ENCODE results near the gene TRAPPC2L.

Gene TRAPPC2L

DNA sequence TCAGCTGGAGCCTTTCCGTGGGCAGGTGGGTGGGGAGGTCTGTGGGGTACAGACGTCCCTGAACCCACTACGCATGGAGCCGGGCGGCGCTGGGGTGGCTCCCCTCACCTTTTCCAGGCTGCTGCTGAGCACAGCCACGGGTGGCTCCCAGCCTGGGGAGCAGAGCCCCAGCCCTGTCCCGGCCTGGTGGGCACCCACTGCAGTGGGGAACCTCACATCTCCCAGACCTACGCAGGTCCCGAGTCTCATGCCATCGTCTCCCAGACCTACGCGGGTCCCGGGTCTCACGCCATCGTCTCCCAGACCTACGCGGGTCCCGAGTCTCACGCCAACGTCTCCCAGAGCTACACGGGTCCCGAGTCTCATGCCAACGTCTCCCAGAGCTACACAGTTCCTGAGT lies 28.2 kb upstream of the TRAPPC2L start:
- no peak for DNase-seq (ENCODE audit: low read depth)
- TF ChIP-seq, protein P1, sequence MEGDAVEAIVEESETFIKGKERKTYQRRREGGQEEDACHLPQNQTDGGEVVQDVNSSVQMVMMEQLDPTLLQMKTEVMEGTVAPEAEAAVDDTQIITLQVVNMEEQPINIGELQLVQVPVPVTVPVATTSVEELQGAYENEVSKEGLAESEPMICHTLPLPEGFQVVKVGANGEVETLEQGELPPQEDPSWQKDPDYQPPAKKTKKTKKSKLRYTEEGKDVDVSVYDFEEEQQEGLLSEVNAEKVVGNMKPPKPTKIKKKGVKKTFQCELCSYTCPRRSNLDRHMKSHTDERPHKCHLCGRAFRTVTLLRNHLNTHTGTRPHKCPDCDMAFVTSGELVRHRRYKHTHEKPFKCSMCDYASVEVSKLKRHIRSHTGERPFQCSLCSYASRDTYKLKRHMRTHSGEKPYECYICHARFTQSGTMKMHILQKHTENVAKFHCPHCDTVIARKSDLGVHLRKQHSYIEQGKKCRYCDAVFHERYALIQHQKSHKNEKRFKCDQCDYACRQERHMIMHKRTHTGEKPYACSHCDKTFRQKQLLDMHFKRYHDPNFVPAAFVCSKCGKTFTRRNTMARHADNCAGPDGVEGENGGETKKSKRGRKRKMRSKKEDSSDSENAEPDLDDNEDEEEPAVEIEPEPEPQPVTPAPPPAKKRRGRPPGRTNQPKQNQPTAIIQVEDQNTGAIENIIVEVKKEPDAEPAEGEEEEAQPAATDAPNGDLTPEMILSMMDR (conservative IDR thresholded peaks at IDR 0.05; ENCODE audit: low read depth, low read length) = no peak
- no peak overlapping the region for H3K4me3 ChIP-seq (ENCODE audit: low read length)

DNA sequence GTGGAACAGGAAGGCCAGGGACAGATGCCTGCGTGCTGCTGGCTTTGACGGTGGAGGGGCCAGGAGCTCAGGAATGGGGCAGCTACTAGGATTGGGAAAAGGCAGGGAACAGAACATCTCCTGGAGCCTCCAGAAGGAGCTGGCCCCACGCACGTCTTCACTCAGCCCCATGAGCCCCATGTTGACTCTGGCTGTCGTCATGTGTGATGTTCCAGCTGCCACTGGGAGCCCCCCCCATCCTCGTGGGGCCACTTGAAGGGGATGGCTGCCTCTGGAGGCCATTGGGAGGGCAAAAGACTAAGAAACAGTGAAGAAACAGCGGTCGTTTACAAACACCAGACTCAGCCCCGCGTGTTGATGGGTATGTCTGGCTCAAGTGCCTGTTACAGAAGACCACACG lies 26.7 kb upstream of the TRAPPC2L start:
- H3K4me3 ChIP-seq (ENCODE audit: low read length) = no peak overlapping the region
- TF ChIP-seq, protein P1 (conservative IDR thresholded peaks at IDR 0.05; ENCODE audit: low read depth, low read length) = no peak
- DNase-seq (ENCODE audit: low read depth) = no peak

DNA sequence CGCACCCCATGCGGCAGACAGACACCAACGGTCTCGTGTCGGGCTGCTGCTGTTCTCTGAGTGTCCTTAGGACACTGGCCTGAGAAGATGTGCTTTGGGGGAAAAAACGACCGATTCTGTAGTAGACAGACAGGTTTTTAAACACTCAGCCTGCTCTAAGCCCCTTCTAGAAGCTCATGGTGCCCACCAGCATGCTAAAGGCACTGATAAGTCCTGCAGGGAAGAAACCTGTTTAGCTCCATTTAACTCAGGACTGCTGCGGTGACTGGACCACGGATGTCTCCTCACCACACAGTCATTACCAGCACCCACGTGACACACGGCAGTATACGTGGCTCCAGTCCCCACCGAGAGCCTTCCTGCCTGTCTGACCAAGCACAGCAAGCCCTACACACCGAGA lies 26.1 kb upstream of the TRAPPC2L start:
- TF ChIP-seq, protein P1 (conservative IDR thresholded peaks at IDR 0.05; ENCODE audit: low read depth, low read length) = no peak
- no peak for DNase-seq (ENCODE audit: low read depth)
- H3K4me3 ChIP-seq (ENCODE audit: low read length) = no peak overlapping the region

DNA sequence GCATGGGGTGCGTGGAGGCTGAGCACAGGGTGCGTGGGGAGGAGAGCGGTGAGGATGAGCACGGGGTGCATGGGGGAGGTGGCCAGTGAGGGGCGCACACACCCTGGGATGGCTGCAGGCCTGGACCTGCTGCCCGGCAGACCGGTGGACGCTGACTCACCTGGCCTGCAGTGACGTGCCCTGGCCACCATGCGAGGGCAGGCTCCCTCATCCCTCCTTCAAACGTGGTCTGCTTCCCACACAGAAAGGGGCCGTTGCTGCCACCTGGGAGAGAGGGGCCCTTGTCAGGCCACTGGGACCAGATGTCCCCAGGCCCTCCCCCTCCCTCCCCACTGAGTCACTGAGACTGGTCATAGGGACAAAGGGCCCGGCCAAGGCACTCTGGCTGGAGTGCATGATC lies 25.1 kb upstream of the TRAPPC2L start:
- H3K4me3 ChIP-seq (ENCODE audit: low read length) = no peak overlapping the region
- no peak for DNase-seq (ENCODE audit: low read depth)
- TF ChIP-seq, protein P1 (conservative IDR thresholded peaks at IDR 0.05; ENCODE audit: low read depth, low read length) = no peak

DNA sequence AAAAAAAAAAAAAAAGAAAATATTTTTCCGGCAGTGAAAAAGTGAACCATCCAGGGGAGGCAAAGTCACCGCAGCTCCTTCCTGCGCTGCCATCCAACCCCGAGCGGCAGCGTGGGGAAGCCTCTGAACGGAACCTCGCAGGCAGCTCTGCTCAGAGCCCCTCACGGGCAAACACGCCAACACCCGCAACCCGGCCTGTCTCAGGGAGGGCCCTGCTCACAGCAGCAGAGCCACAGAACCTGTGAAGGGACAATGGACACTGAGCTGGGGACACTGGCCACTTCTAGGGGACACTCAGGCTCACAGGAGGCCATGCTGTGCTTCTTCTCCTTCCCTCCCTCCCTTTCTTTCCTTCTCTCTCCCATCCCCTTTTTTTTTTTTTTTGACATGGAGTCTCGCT lies 23.8 kb upstream of the TRAPPC2L start:
- TF ChIP-seq, protein P1 (conservative IDR thresholded peaks at IDR 0.05; ENCODE audit: low read depth, low read length) = no peak
- no peak overlapping the region for H3K4me3 ChIP-seq (ENCODE audit: low read length)
- DNase-seq (ENCODE audit: low read depth) = no peak

DNA sequence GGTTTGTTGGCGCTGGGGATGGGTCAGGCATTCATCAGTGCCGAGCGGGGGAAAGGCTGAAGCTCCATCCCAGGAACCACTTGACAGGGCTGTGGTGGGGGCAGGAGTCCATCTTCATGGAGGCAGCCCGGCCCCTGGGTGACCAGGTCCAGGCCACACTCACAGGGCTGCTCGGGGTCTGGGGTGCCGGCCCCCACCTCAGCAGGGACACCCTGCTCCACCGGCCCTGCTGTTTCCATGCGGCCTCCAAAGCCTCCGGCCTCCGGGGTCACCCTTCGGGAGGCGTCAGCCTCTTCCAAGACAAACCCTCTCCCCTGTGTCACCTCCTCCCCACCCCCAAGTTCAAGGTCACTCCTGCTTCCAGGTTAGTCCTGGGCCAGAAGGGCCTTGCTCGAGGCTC lies 22.3 kb upstream of the TRAPPC2L start:
- no peak for DNase-seq (ENCODE audit: low read depth)
- no peak overlapping the region for H3K4me3 ChIP-seq (ENCODE audit: low read length)
- TF ChIP-seq, protein P1 (conservative IDR thresholded peaks at IDR 0.05; ENCODE audit: low read depth, low read length) = no peak

DNA sequence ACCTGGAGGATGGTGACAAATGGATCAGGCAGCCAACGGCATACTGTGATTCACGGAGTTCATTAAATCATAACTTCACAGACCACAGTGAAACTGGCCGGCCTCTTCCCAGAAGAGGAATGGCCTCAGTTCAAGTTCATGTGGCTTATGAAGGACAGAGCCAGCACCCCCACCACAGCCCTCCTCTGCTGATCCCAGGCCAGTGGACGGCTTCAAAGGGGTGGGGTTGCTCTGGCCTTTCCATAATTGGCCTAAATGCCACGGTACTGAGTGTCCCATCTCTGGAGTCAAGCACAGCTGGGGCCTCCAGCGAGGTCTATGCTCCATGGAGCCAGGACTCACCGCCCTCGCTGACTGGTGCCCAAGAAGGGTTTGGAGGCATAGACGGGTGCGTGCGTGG lies 21.5 kb upstream of the TRAPPC2L start:
- H3K4me3 ChIP-seq (ENCODE audit: low read length) = no peak overlapping the region
- TF ChIP-seq, protein P1 (conservative IDR thresholded peaks at IDR 0.05; ENCODE audit: low read depth, low read length) = no peak
- no peak for DNase-seq (ENCODE audit: low read depth)

Data from retinal pigment epithelial cell (primary cell).